HEK293 (cell line): ENCODE data around the gene PBRM1.

ENCODE experiments used
- CTCF ChIA-PET: fragments of 350-600 bp; formaldehyde crosslinking; extraction: SDS; loops from one replicate; lab custom pipeline; 2021; ENCODE audit warnings: antibody characterized with exemption; lab: Yijun Ruan, JAX
- POLR2A ChIA-PET: fragments of 300-600 bp; formaldehyde crosslinking; extraction: SDS; loops from one replicate; lab custom pipeline; 2020; ENCODE audit warnings: antibody characterized with exemption, inconsistent platforms; lab: Yijun Ruan, JAX
- H3K27ac ChIP-seq: fragments of 200-500 bp; sonication (Bioruptor generic); 2 replicates; pipeline ENCODE4 v1.5.1; 2014; ENCODE audit warnings: low read depth, low read length, control low read depth, inconsistent platforms; ENCODE audit errors: extremely low read depth
- H3K36me3 ChIP-seq, 2 experiments: fragments of 200-500 bp in 1 of 2; sonication (Bioruptor generic) in 1 of 2; 1 replicate in 1 of 2; 2 replicates in 1 of 2; pipeline ENCODE4 v1.5.1; 2014 to 2017; ENCODE audit warnings: inconsistent platforms in 2 of 2, low read length in 2 of 2; ENCODE audit not compliant: control insufficient read depth in 2 of 2, insufficient read depth in 1 of 2
- H3K4me1 ChIP-seq: fragments of 200-500 bp; sonication (Bioruptor generic); 2 replicates; pipeline ENCODE4 v1.5.1; 2014; ENCODE audit warnings: mild to moderate bottlenecking, low read length, inconsistent platforms; ENCODE audit not compliant: control insufficient read depth, insufficient read depth
- H3K4me3 ChIP-seq: 2 replicates; pipeline ENCODE4 v1.5.1; 2011; ENCODE audit warnings: low read depth, mild to moderate bottlenecking, control low read depth, low read length, moderate library complexity
- H3K9me3 ChIP-seq: fragments of 200-500 bp; sonication (Bioruptor generic); 2 replicates; pipeline ENCODE4 v1.5.1; 2014; ENCODE audit warnings: low read depth, low read length, inconsistent platforms; ENCODE audit not compliant: control insufficient read depth, insufficient read depth
- GLIS1 ChIP-seq: fragments of 450-650 bp; formaldehyde crosslinking; IDR thresholded peaks from 2 replicates; pipeline ENCODE4 v1.5.1; 2016; ENCODE audit warnings: missing biosample characterization, missing genetic modification characterization
- GLIS2 ChIP-seq: fragments of 450-650 bp; formaldehyde crosslinking; IDR thresholded peaks from 2 replicates; pipeline ENCODE4 v1.5.1; 2016; ENCODE audit warnings: missing biosample characterization, missing genetic modification characterization
- IKZF3 ChIP-seq: fragments of 450-650 bp; IDR thresholded peaks from 2 replicates; pipeline ENCODE4 v1.5.0; 2018; ENCODE audit warnings: missing biosample characterization, mild to moderate bottlenecking, missing genetic modification characterization, moderate library complexity
- KLF16 ChIP-seq: fragments of 450-650 bp; formaldehyde crosslinking; IDR thresholded peaks from 2 replicates; pipeline ENCODE4 v1.5.1; 2017; ENCODE audit warnings: missing biosample characterization, missing genetic modification characterization
- SCRT1 ChIP-seq: fragments of 450-650 bp; formaldehyde crosslinking; IDR thresholded peaks from 2 replicates; pipeline ENCODE4 v1.5.1; 2016; ENCODE audit warnings: missing biosample characterization, missing genetic modification characterization, borderline replicate concordance
- SP2 ChIP-seq: fragments of 450-650 bp; formaldehyde crosslinking; IDR thresholded peaks from 2 replicates; pipeline ENCODE4 v1.5.1; 2016; ENCODE audit warnings: missing biosample characterization, missing genetic modification characterization
- YY1 ChIP-seq: fragments of 450-650 bp; formaldehyde crosslinking; IDR thresholded peaks from 2 replicates; pipeline ENCODE4 v1.5.1; 2018; ENCODE audit warnings: missing biosample characterization, missing genetic modification characterization
- ZBTB7A ChIP-seq: fragments of 450-650 bp; formaldehyde crosslinking; IDR thresholded peaks from 2 replicates; pipeline ENCODE4 v1.5.1; 2016; ENCODE audit warnings: low read depth, missing biosample characterization, missing genetic modification characterization
- ZBTB8A ChIP-seq: fragments of 450-650 bp; formaldehyde crosslinking; IDR thresholded peaks from 2 replicates; pipeline ENCODE4 v1.5.1; 2016; ENCODE audit warnings: missing biosample characterization, missing genetic modification characterization
- ZEB2 ChIP-seq: fragments of 450-650 bp; formaldehyde crosslinking; IDR thresholded peaks from 2 replicates; pipeline ENCODE4 v1.5.1; 2016; ENCODE audit warnings: missing biosample characterization, missing genetic modification characterization
- ZFP69B ChIP-seq: fragments of 450-650 bp; formaldehyde crosslinking; IDR thresholded peaks from 2 replicates; pipeline ENCODE4 v1.5.1; 2016; ENCODE audit warnings: missing biosample characterization, missing genetic modification characterization
- ZIC2 ChIP-seq: fragments of 450-650 bp; formaldehyde crosslinking; IDR thresholded peaks from 2 replicates; pipeline ENCODE4 v1.5.1; 2016; ENCODE audit warnings: missing biosample characterization, missing genetic modification characterization
- ZNF335 ChIP-seq: fragments of 450-650 bp; formaldehyde crosslinking; conservative IDR thresholded peaks from 2 replicates; pipeline ENCODE4 v1.5.1; 2016; ENCODE audit warnings: missing biosample characterization, missing genetic modification characterization
- ZNF426 ChIP-seq: fragments of 450-650 bp; formaldehyde crosslinking; IDR thresholded peaks from 2 replicates; pipeline ENCODE4 v1.5.1; 2017; ENCODE audit warnings: missing biosample characterization, missing genetic modification characterization, mild to moderate bottlenecking, inconsistent platforms, moderate library complexity
- ZNF544 ChIP-seq: fragments of 450-650 bp; formaldehyde crosslinking; IDR thresholded peaks from 2 replicates; pipeline ENCODE4 v1.5.0; 2017; ENCODE audit warnings: missing biosample characterization, missing genetic modification characterization
- ZSCAN16 ChIP-seq: fragments of 450-650 bp; formaldehyde crosslinking; IDR thresholded peaks from 2 replicates; pipeline ENCODE4 v1.5.1; 2016; ENCODE audit warnings: missing biosample characterization, missing genetic modification characterization
- ZSCAN30 ChIP-seq: fragments of 450-650 bp; IDR thresholded peaks from 2 replicates; pipeline ENCODE4 v1.5.1; 2018; ENCODE audit warnings: missing biosample characterization, mild to moderate bottlenecking, missing genetic modification characterization, moderate library complexity
- TF ChIP-seq, protein P1 (sequence below): fragments of 450-650 bp; formaldehyde crosslinking; IDR thresholded peaks from 2 replicates; pipeline ENCODE4 v1.5.1; 2016; ENCODE audit warnings: missing biosample characterization, missing genetic modification characterization
- TF ChIP-seq, protein P2 (sequence below): fragments of 450-650 bp; formaldehyde crosslinking; IDR thresholded peaks from 2 replicates; pipeline ENCODE4 v1.5.1; 2017; ENCODE audit warnings: missing biosample characterization, mild to moderate bottlenecking, missing genetic modification characterization, moderate library complexity
- TF ChIP-seq, protein P3 (sequence below): fragments of 450-650 bp; formaldehyde crosslinking; IDR thresholded peaks from 2 replicates; pipeline ENCODE4 v1.5.1; 2017; ENCODE audit warnings: missing biosample characterization, missing genetic modification characterization
- TF ChIP-seq, protein P4 (sequence below): fragments of 450-650 bp; formaldehyde crosslinking; IDR thresholded peaks from 2 replicates; pipeline ENCODE4 v1.5.1; 2016; ENCODE audit warnings: missing biosample characterization, missing genetic modification characterization
- TF ChIP-seq, protein P5 (sequence below): fragments of 450-650 bp; formaldehyde crosslinking; conservative IDR thresholded peaks from 2 replicates; pipeline ENCODE4 v1.5.1; 2016; ENCODE audit warnings: low read depth, missing biosample characterization, missing genetic modification characterization
- TF ChIP-seq, protein P6 (sequence below): sonication (generic); formaldehyde crosslinking; IDR thresholded peaks from 2 replicates; pipeline ENCODE4 v1.8.1; 2022; ENCODE audit warnings: mild to moderate bottlenecking, moderate library complexity, missing genetic modification reagents

PBRM1 gene

DNA sequence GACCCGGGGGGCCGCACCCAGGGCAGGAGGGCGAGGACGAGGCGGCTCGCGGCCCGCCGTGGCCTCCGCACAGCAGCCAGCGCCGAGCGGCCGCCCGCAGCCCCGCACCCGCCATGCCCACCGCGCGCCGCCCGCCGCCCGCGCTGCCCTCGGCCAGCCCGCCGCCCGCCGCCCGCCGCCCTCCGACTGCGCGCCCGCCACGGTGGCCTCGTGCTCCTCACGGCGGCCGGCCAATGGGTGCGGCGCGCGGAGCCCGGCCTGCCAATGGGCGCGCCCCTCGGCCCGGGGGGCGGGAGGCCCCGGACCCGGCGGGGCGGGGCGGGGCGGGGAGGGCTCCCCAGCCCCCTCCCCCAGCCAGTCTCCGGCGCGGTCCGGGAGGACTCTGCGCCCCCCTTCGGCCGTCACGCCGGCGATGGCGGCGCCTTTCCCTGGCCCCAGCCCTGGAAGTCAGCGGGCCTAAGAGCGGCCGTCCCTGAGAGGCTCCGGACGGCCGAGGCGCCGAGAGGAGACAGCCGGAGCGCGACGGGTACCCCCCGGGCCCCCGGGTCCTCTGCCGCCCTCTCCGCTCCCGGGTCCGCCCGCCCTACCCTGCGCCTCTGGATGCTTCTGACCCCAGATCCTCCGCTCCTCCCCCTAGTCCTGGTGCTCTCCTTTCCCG lies 152.0 kb downstream of the PBRM1 start, which contains the start of gene NT5DC2:
NT5DC2 (minus strand) TSS at position 235 of the 658 bp plus-strand sequence; CDS start at position 115, 120 bp downstream.
- CTCF ChIA-PET: no interaction called here
- no peaks in the 10 kb centered on the region for H3K9me3 ChIP-seq
- peak within 1 kb of the TSS; percentile 63 for H3K4me3 ChIP-seq
- H3K36me3 ChIP-seq: peaks cover 0 to 39% of the 10 kb centered on the region in 2 experiments; a peak in 1 of 3 replicates
- POLR2A ChIA-PET: no interaction called here
- peaks cover 4% of the 10 kb centered on the region; the same call in 1 of the 2 replicates for H3K4me1 ChIP-seq
- peak within 1 kb of the TSS; percentile 86 for H3K27ac ChIP-seq
- TF ChIP-seq, protein P1, sequence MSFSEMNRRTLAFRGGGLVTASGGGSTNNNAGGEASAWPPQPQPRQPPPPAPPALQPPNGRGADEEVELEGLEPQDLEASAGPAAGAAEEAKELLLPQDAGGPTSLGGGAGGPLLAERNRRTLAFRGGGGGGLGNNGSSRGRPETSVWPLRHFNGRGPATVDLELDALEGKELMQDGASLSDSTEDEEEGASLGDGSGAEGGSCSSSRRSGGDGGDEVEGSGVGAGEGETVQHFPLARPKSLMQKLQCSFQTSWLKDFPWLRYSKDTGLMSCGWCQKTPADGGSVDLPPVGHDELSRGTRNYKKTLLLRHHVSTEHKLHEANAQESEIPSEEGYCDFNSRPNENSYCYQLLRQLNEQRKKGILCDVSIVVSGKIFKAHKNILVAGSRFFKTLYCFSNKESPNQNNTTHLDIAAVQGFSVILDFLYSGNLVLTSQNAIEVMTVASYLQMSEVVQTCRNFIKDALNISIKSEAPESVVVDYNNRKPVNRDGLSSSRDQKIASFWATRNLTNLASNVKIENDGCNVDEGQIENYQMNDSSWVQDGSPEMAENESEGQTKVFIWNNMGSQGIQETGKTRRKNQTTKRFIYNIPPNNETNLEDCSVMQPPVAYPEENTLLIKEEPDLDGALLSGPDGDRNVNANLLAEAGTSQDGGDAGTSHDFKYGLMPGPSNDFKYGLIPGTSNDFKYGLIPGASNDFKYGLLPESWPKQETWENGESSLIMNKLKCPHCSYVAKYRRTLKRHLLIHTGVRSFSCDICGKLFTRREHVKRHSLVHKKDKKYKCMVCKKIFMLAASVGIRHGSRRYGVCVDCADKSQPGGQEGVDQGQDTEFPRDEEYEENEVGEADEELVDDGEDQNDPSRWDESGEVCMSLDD (tag by site-specific recombination): peak; percentile 69
- 0 out of 2 replicates have a peak, but pooled peaks have one; percentile 18 for TF ChIP-seq GLIS1 (tag by site-specific recombination)
- TF ChIP-seq, protein P2, sequence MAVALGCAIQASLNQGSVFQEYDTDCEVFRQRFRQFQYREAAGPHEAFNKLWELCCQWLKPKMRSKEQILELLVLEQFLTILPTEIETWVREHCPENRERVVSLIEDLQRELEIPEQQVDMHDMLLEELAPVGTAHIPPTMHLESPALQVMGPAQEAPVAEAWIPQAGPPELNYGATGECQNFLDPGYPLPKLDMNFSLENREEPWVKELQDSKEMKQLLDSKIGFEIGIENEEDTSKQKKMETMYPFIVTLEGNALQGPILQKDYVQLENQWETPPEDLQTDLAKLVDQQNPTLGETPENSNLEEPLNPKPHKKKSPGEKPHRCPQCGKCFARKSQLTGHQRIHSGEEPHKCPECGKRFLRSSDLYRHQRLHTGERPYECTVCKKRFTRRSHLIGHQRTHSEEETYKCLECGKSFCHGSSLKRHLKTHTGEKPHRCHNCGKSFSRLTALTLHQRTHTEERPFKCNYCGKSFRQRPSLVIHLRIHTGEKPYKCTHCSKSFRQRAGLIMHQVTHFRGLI (tag by site-specific recombination): no peak
- TF ChIP-seq ZBTB8A: peak; percentile 87
- 0 out of 2 replicates have a peak, but pooled peaks have one; percentile 16 for TF ChIP-seq ZFP69B
- peak; percentile 29; the same call in 1 of the 2 replicates for TF ChIP-seq SP2 (tag by site-specific recombination)
- TF ChIP-seq ZEB2: no peak
- TF ChIP-seq IKZF3 (tag by site-specific recombination): no peak
- TF ChIP-seq, protein P3, sequence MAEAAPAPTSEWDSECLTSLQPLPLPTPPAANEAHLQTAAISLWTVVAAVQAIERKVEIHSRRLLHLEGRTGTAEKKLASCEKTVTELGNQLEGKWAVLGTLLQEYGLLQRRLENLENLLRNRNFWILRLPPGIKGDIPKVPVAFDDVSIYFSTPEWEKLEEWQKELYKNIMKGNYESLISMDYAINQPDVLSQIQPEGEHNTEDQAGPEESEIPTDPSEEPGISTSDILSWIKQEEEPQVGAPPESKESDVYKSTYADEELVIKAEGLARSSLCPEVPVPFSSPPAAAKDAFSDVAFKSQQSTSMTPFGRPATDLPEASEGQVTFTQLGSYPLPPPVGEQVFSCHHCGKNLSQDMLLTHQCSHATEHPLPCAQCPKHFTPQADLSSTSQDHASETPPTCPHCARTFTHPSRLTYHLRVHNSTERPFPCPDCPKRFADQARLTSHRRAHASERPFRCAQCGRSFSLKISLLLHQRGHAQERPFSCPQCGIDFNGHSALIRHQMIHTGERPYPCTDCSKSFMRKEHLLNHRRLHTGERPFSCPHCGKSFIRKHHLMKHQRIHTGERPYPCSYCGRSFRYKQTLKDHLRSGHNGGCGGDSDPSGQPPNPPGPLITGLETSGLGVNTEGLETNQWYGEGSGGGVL (tag by site-specific recombination): peak; percentile 32; the same call in 1 of the 2 replicates
- TF ChIP-seq, protein P4, sequence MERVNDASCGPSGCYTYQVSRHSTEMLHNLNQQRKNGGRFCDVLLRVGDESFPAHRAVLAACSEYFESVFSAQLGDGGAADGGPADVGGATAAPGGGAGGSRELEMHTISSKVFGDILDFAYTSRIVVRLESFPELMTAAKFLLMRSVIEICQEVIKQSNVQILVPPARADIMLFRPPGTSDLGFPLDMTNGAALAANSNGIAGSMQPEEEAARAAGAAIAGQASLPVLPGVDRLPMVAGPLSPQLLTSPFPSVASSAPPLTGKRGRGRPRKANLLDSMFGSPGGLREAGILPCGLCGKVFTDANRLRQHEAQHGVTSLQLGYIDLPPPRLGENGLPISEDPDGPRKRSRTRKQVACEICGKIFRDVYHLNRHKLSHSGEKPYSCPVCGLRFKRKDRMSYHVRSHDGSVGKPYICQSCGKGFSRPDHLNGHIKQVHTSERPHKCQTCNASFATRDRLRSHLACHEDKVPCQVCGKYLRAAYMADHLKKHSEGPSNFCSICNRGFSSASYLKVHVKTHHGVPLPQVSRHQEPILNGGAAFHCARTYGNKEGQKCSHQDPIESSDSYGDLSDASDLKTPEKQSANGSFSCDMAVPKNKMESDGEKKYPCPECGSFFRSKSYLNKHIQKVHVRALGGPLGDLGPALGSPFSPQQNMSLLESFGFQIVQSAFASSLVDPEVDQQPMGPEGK (tag by site-specific recombination): peak; percentile 56
- no peak for TF ChIP-seq ZSCAN16
- no peak for TF ChIP-seq ZNF544
- TF ChIP-seq ZBTB7A (tag by site-specific recombination): no peak
- peak; percentile 66 for TF ChIP-seq ZSCAN30
- TF ChIP-seq ZNF335 (tag by site-specific recombination): peak; percentile 64
- peak; percentile 48; the same call in 1 of the 2 replicates for TF ChIP-seq GLIS2
- 0 out of 2 replicates have a peak, but pooled peaks have one; percentile 48 for TF ChIP-seq YY1 (tag by site-specific recombination)
- TF ChIP-seq KLF16 (tag by site-specific recombination): no peak
- TF ChIP-seq, protein P5, sequence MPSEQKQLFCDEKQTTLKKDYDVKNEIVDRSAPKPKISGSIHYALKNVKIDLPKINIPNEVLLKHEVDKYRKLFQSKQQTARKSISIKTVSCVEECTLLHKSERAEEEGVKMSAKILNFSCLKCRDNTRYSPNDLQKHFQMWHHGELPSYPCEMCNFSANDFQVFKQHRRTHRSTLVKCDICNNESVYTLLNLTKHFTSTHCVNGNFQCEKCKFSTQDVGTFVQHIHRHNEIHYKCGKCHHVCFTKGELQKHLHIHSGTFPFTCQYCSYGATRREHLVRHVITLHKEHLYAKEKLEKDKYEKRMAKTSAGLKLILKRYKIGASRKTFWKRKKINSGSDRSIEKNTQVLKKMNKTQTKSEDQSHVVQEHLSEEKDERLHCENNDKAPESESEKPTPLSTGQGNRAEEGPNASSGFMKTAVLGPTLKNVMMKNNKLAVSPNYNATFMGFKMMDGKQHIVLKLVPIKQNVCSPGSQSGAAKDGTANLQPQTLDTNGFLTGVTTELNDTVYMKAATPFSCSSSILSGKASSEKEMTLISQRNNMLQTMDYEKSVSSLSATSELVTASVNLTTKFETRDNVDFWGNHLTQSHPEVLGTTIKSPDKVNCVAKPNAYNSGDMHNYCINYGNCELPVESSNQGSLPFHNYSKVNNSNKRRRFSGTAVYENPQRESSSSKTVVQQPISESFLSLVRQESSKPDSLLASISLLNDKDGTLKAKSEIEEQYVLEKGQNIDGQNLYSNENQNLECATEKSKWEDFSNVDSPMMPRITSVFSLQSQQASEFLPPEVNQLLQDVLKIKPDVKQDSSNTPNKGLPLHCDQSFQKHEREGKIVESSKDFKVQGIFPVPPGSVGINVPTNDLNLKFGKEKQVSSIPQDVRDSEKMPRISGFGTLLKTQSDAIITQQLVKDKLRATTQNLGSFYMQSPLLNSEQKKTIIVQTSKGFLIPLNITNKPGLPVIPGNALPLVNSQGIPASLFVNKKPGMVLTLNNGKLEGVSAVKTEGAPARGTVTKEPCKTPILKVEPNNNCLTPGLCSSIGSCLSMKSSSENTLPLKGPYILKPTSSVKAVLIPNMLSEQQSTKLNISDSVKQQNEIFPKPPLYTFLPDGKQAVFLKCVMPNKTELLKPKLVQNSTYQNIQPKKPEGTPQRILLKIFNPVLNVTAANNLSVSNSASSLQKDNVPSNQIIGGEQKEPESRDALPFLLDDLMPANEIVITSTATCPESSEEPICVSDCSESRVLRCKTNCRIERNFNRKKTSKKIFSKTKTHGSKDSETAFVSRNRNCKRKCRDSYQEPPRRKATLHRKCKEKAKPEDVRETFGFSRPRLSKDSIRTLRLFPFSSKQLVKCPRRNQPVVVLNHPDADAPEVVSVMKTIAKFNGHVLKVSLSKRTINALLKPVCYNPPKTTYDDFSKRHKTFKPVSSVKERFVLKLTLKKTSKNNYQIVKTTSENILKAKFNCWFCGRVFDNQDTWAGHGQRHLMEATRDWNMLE (tag by site-specific recombination): no peak
- no peak for TF ChIP-seq SCRT1 (tag by site-specific recombination)
- TF ChIP-seq ZNF426 (tag by site-specific recombination): no peak
- TF ChIP-seq, protein P6, sequence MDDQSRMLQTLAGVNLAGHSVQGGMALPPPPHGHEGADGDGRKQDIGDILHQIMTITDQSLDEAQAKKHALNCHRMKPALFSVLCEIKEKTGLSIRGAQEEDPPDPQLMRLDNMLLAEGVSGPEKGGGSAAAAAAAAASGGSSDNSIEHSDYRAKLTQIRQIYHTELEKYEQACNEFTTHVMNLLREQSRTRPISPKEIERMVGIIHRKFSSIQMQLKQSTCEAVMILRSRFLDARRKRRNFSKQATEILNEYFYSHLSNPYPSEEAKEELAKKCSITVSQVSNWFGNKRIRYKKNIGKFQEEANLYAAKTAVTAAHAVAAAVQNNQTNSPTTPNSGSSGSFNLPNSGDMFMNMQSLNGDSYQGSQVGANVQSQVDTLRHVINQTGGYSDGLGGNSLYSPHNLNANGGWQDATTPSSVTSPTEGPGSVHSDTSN (CRISPR knock-in tag): no peak
- no peak for TF ChIP-seq ZIC2 (tag by site-specific recombination)
